GM12878 (cell line): ENCODE data around the gene FZD10.

Source experiments
- ATF7 ChIP-seq: fragments of 450-650 bp; IDR thresholded peaks from 2 replicates; pipeline ENCODE4 v1.6.1; 2016; ENCODE audit warnings: low read depth, mild to moderate bottlenecking
- CHD4 ChIP-seq: fragments of 200-600 bp; sonication (generic); IDR thresholded peaks from 2 replicates; pipeline ENCODE4 v1.6.1; 2016; ENCODE audit warnings: mild to moderate bottlenecking
- CTCF ChIP-seq, 3 experiments: IDR thresholded peaks in 2 of 3; conservative IDR thresholded peaks in 1 of 3; 2 replicates each; pipeline ENCODE4 v1.5.1; 2011; ENCODE audit warnings: low read depth in 3 of 3, low read length in 3 of 3, mild to moderate bottlenecking in 3 of 3, control low read depth in 2 of 3, moderate library complexity in 2 of 3, inconsistent platforms in 1 of 3, mixed read lengths in 1 of 3; ENCODE audit not compliant: control insufficient read depth in 2 of 3, insufficient read depth in 1 of 3; ENCODE audit errors: extremely low read depth in 1 of 3
- EP300 ChIP-seq, 2 experiments: fragments of 150-350 bp in 1 of 2; IDR thresholded peaks; 2 replicates each; pipeline ENCODE4 v1.6.1; 2011 to 2012; ENCODE audit warnings: low read depth in 2 of 2, low read length in 2 of 2, borderline replicate concordance in 1 of 2, improper control_type of control experiment in 1 of 2, inconsistent platforms in 1 of 2; ENCODE audit not compliant: control insufficient read depth in 1 of 2
- JUNB ChIP-seq: IDR thresholded peaks from 2 replicates; pipeline ENCODE4 v1.6.1; 2016; ENCODE audit warnings: antibody characterized with exemption, mild to moderate bottlenecking
- POLR2A ChIP-seq: IDR thresholded peaks from 2 replicates; pipeline ENCODE4 v1.6.1; 2011; ENCODE audit warnings: low read depth, mild to moderate bottlenecking, low read length
- POLR2AphosphoS5 ChIP-seq: IDR thresholded peaks from 2 replicates; pipeline ENCODE4 v1.6.1; 2011; ENCODE audit warnings: mild to moderate bottlenecking, low read length, inconsistent platforms
- RB1 ChIP-seq: fragments of 450-650 bp; formaldehyde crosslinking; IDR thresholded peaks from 2 replicates; pipeline ENCODE4 v1.6.1; 2017; ENCODE audit warnings: mild to moderate bottlenecking, borderline replicate concordance
- SRF ChIP-seq, 2 experiments: IDR thresholded peaks; 2 replicates each; pipeline ENCODE4 v1.6.1; 2011; ENCODE audit warnings: low read depth in 2 of 2, low read length in 2 of 2, mild to moderate bottlenecking in 1 of 2, moderate library complexity in 1 of 2
- TF ChIP-seq, protein P1 (sequence below): IDR thresholded peaks from 2 replicates; pipeline ENCODE4 v1.6.1; 2012; ENCODE audit warnings: improper control_type of control experiment, low read depth, low read length; ENCODE audit not compliant: insufficient replicate concordance

- TF ChIP-seq, protein P1, sequence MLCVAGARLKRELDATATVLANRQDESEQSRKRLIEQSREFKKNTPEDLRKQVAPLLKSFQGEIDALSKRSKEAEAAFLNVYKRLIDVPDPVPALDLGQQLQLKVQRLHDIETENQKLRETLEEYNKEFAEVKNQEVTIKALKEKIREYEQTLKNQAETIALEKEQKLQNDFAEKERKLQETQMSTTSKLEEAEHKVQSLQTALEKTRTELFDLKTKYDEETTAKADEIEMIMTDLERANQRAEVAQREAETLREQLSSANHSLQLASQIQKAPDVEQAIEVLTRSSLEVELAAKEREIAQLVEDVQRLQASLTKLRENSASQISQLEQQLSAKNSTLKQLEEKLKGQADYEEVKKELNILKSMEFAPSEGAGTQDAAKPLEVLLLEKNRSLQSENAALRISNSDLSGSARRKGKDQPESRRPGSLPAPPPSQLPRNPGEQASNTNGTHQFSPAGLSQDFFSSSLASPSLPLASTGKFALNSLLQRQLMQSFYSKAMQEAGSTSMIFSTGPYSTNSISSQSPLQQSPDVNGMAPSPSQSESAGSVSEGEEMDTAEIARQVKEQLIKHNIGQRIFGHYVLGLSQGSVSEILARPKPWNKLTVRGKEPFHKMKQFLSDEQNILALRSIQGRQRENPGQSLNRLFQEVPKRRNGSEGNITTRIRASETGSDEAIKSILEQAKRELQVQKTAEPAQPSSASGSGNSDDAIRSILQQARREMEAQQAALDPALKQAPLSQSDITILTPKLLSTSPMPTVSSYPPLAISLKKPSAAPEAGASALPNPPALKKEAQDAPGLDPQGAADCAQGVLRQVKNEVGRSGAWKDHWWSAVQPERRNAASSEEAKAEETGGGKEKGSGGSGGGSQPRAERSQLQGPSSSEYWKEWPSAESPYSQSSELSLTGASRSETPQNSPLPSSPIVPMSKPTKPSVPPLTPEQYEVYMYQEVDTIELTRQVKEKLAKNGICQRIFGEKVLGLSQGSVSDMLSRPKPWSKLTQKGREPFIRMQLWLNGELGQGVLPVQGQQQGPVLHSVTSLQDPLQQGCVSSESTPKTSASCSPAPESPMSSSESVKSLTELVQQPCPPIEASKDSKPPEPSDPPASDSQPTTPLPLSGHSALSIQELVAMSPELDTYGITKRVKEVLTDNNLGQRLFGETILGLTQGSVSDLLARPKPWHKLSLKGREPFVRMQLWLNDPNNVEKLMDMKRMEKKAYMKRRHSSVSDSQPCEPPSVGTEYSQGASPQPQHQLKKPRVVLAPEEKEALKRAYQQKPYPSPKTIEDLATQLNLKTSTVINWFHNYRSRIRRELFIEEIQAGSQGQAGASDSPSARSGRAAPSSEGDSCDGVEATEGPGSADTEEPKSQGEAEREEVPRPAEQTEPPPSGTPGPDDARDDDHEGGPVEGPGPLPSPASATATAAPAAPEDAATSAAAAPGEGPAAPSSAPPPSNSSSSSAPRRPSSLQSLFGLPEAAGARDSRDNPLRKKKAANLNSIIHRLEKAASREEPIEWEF, result no peak
- no peak for TF ChIP-seq CTCF (IDR thresholded peaks at IDR 0.05 in 2 of 3, conservative IDR thresholded peaks at IDR 0.05 in 1 of 3; ENCODE audit: control insufficient read depth in 2 of 3, extremely low read depth in 1 of 3, insufficient read depth in 1 of 3, low read depth in 3 of 3, low read length in 3 of 3)
- no peak for TF ChIP-seq ATF7
- TF ChIP-seq JUNB, result no peak
- no peak for TF ChIP-seq SRF (IDR thresholded peaks at IDR 0.05; ENCODE audit: low read depth in 2 of 2, low read length in 2 of 2)
- TF ChIP-seq RB1, result no peak
- no peak for TF ChIP-seq CHD4
- TF ChIP-seq POLR2A, result no peak
- TF ChIP-seq EP300 (IDR thresholded peaks at IDR 0.05; ENCODE audit: borderline replicate concordance in 1 of 2, control insufficient read depth in 1 of 2, low read depth in 2 of 2, low read length in 2 of 2), result no peak
- no peak for TF ChIP-seq POLR2AphosphoS5
Observed at GRCh38 chr12:130134563-130134915, 27.7 kb upstream of the FZD10 start.
